Astrocyte (in vitro differentiated cells and primary cell): ENCODE results near the gene SNRPA.

Experiments
- EZH2 ChIP-seq: IDR thresholded peaks from 2 replicates; pipeline ENCODE4 v1.6.1; 2012; ENCODE audit warnings: mild to moderate bottlenecking, low read length, inconsistent platforms; ENCODE audit not compliant: insufficient read depth
- TF ChIP-seq, protein P1 (sequence below): IDR thresholded peaks from 2 replicates; pipeline ENCODE4 v1.5.1; 2011; ENCODE audit warnings: low read depth, mild to moderate bottlenecking, inconsistent platforms, low read length, moderate library complexity; ENCODE audit not compliant: insufficient read depth

GRCh38 chr19:40724855-40725254 is 26.1 kb upstream of the SNRPA start:
- TF ChIP-seq, protein P1, sequence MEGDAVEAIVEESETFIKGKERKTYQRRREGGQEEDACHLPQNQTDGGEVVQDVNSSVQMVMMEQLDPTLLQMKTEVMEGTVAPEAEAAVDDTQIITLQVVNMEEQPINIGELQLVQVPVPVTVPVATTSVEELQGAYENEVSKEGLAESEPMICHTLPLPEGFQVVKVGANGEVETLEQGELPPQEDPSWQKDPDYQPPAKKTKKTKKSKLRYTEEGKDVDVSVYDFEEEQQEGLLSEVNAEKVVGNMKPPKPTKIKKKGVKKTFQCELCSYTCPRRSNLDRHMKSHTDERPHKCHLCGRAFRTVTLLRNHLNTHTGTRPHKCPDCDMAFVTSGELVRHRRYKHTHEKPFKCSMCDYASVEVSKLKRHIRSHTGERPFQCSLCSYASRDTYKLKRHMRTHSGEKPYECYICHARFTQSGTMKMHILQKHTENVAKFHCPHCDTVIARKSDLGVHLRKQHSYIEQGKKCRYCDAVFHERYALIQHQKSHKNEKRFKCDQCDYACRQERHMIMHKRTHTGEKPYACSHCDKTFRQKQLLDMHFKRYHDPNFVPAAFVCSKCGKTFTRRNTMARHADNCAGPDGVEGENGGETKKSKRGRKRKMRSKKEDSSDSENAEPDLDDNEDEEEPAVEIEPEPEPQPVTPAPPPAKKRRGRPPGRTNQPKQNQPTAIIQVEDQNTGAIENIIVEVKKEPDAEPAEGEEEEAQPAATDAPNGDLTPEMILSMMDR = no peak
- TF ChIP-seq EZH2 = no peak
